ENCODE data around the gene DCUN1D3. TPM values are rescaled to one million over a fixed set of nuclear protein-coding genes. Genes with fewer than 3 reads are reported as not detected.
A peak's percentile ranks its signal among the peaks of the same experiment; 100 is the strongest.

DCUN1D3 gene
- total RNA-seq, 1 experiment from 2014 or later = 10.5 TPM

GRCh38 chr16:20906341-20907255 lies 6.4 kb upstream of the DCUN1D3 start:
- Histone ChIP-seq H3K9me2 (replicated peaks; ENCODE audit: low read length) (no peaks in the 10 kb centered on the region), H2AFZ (ENCODE audit: low read length) (no peak overlapping the region), H3K36me3 (ENCODE audit: low read depth, low read length) (no peaks in the 10 kb centered on the region), H3K4me2 (ENCODE audit: low read length) (peak overlapping the region; percentile 71), H3K9me3 (ENCODE audit: low read length) (no peaks in the 10 kb centered on the region), H3F3A (ENCODE audit: low read length, unreplicated experiment) (peaks cover 16% of the 10 kb centered on the region), H3K4me3 (ENCODE audit: low read length) (peak overlapping the region; percentile 19; the same call in 1 of the 2 replicates), H3K9ac (ENCODE audit: low read length) (peak overlapping the region; percentile 32; the same call in 1 of the 2 replicates), H3K27ac (ENCODE audit: low read length) (peak overlapping the region; percentile 82), H3K27me3 (ENCODE audit: low read length) (no peaks in the 10 kb centered on the region), H3K4me1 (ENCODE audit: insufficient read depth, low read length) (peaks cover 92% of the 10 kb centered on the region), H4K20me1 (ENCODE audit: low read length) (no peaks in the 10 kb centered on the region), H3K79me2 (ENCODE audit: low read length) (peaks cover 52% of the 10 kb centered on the region)
- DNase-seq (peak; percentile 92), ATAC-seq (peak; percentile 45)
- ChIA-PET CTCF (interaction anchor here (0.7 kb wide), 1 partner anchor 29 kb away, joined by 3 read pairs; no protein-coding TSS in a partner anchor), POLR2A (ENCODE audit: unreplicated experiment) (no interaction called here)
- intact Hi-C loops (cut with micrococcal nuclease) = loop anchor here (5.0 kb wide), 1 partner anchor 181 kb away; no protein-coding TSS in a partner anchor
- BruUV-seq (replicated peaks) = TSS peak; percentile 22
- TF ChIP-seq EZH2phosphoT487 (IDR thresholded peaks at IDR 0.05; ENCODE audit: borderline replicate concordance, low read length) (no peak), EZH2 (IDR thresholded peaks at IDR 0.05; ENCODE audit: low read length, unreplicated experiment) (no peak), CTCF (conservative IDR thresholded peaks at IDR 0.05; ENCODE audit: low read depth, low read length) (no peak)

GRCh38 chr16:20905576-20905975 lies 5.4 kb upstream of the DCUN1D3 start:
- Histone ChIP-seq H3K27ac (ENCODE audit: low read length) (peak overlapping the region; percentile 82), H3F3A (ENCODE audit: low read length, unreplicated experiment) (peaks cover 10% of the 10 kb centered on the region), H3K9ac (ENCODE audit: low read length) (peak overlapping the region; percentile 7; the same call in 1 of the 2 replicates), H3K4me2 (ENCODE audit: low read length) (peak overlapping the region; percentile 71), H2AFZ (ENCODE audit: low read length) (no peak overlapping the region), H3K79me2 (ENCODE audit: low read length) (peaks cover 62% of the 10 kb centered on the region), H3K4me3 (ENCODE audit: low read length) (no peak overlapping the region), H3K4me1 (ENCODE audit: insufficient read depth, low read length) (peaks cover 90% of the 10 kb centered on the region), H3K9me2 (replicated peaks; ENCODE audit: low read length) (no peaks in the 10 kb centered on the region), H3K27me3 (ENCODE audit: low read length) (no peaks in the 10 kb centered on the region), H3K9me3 (ENCODE audit: low read length) (no peaks in the 10 kb centered on the region), H4K20me1 (ENCODE audit: low read length) (no peaks in the 10 kb centered on the region), H3K36me3 (ENCODE audit: low read depth, low read length) (no peaks in the 10 kb centered on the region)
- no peak for TF ChIP-seq CTCF (conservative IDR thresholded peaks at IDR 0.05; ENCODE audit: low read depth, low read length)
- TF ChIP-seq EZH2 (IDR thresholded peaks at IDR 0.05; ENCODE audit: low read length, unreplicated experiment) = no peak
- TF ChIP-seq EZH2phosphoT487 (IDR thresholded peaks at IDR 0.05; ENCODE audit: borderline replicate concordance, low read length) = no peak
- intact Hi-C loops (cut with micrococcal nuclease) = loop anchor here (5.0 kb wide), 1 partner anchor 182 kb away; no protein-coding TSS in a partner anchor
- DNase-seq = no peak
- ATAC-seq = no peak
- ChIA-PET CTCF (interaction anchor here (0.6 kb wide), 1 partner anchor 166 kb away, joined by 4 read pairs; no protein-coding TSS in a partner anchor), POLR2A (ENCODE audit: unreplicated experiment) (interaction anchor here (0.7 kb wide), 1 partner anchor 8 kb away, joined by 3 read pairs; no protein-coding TSS in a partner anchor)
- no TSS peak for BruUV-seq (replicated peaks)

Data from PC-3 (cell line).